HG03457 (cell line): ENCODE data around the gene IL4I1.
"Not testable (repeated sequence)": the region's sequence is repeated elsewhere in the genome, so short reads cannot be mapped to it uniquely, and the experiment has no call there.

Source experiments
- ATAC-seq: cut with Tn5 transposase; IDR thresholded peaks from one replicate; pipeline ENCODE4 v1.9.1; 2021; ENCODE audit warnings: moderate number of reproducible peaks; ENCODE audit not compliant: unreplicated experiment

The IL4I1 gene

GRCh38 chr19:49924881-49925210 lies 28.2 kb upstream of the IL4I1 start:
- ATAC-seq: not testable (repeated sequence)

- ATAC-seq: no peak
Measured at GRCh38 chr19:49924004-49924880, 27.6 kb upstream of the IL4I1 start.

- ATAC-seq: no peak
Measured at GRCh38 chr19:49923055-49924003, 26.6 kb upstream of the IL4I1 start.

- no peak for ATAC-seq
Measured at GRCh38 chr19:49921871-49922795, 25.4 kb upstream of the IL4I1 start.

GRCh38 chr19:49920624-49921363 lies 24.1 kb upstream of the IL4I1 start:
- ATAC-seq: no peak

GRCh38 chr19:49918089-49918488 lies 21.4 kb upstream of the IL4I1 start:
- no peak for ATAC-seq

- no peak for ATAC-seq
Measured at GRCh38 chr19:49916839-49917733, 20.4 kb upstream of the IL4I1 start.

- ATAC-seq: no peak
Measured at GRCh38 chr19:49915271-49915670, 18.6 kb upstream of the IL4I1 start.

- no peak for ATAC-seq
Measured at GRCh38 chr19:49913720-49914119, 17.0 kb upstream of the IL4I1 start.

GRCh38 chr19:49912965-49913685 lies 16.4 kb upstream of the IL4I1 start:
- no peak for ATAC-seq

- ATAC-seq: no peak
Measured at GRCh38 chr19:49911381-49912145, 14.9 kb upstream of the IL4I1 start.

- ATAC-seq: no peak
Measured at GRCh38 chr19:49910179-49910578, 13.5 kb upstream of the IL4I1 start.

- ATAC-seq: no peak
Measured at GRCh38 chr19:49908480-49909420, 12.1 kb upstream of the IL4I1 start.

GRCh38 chr19:49907745-49908446 lies 11.2 kb upstream of the IL4I1 start:
- no peak for ATAC-seq

GRCh38 chr19:49906879-49907564 lies 10.3 kb upstream of the IL4I1 start:
- no peak for ATAC-seq
